WTC11 (cell line): ENCODE data around the gene EDARADD.

ENCODE experiments used
- E2F1 ChIP-seq: sonication (generic); formaldehyde crosslinking; IDR thresholded peaks from 2 replicates; pipeline ENCODE4 v1.8.0; 2022; ENCODE audit warnings: mild to moderate bottlenecking, missing genetic modification reagents
- ETV6 ChIP-seq: sonication (generic); formaldehyde crosslinking; IDR thresholded peaks from 2 replicates; pipeline ENCODE4 v1.8.1; 2022; ENCODE audit warnings: mild to moderate bottlenecking, missing genetic modification reagents
- PRRX2 ChIP-seq: fragments of 250-450 bp; sonication (Bioruptor Pico); IDR thresholded peaks from 2 replicates; pipeline ENCODE4 v1.8.0; 2021; ENCODE audit warnings: mild to moderate bottlenecking
- ZNF121 ChIP-seq: sonication (generic); formaldehyde crosslinking; IDR thresholded peaks from 2 replicates; pipeline ENCODE4 v1.8.0; 2023; ENCODE audit warnings: missing genetic modification reagents
- TF ChIP-seq, protein P1 (sequence below): sonication (generic); formaldehyde crosslinking; IDR thresholded peaks from 2 replicates; pipeline ENCODE4 v1.8.0; 2023; ENCODE audit warnings: mild to moderate bottlenecking, missing genetic modification reagents
- TF ChIP-seq, protein P2 (sequence below): sonication (generic); formaldehyde crosslinking; conservative IDR thresholded peaks from 2 replicates; pipeline ENCODE4 v1.8.1; 2022; ENCODE audit warnings: mild to moderate bottlenecking, missing genetic modification reagents
- TF ChIP-seq, protein P3 (sequence below): fragments of 200-600 bp; IDR thresholded peaks from 2 replicates; pipeline ENCODE4 v1.8.0; 2022; ENCODE audit warnings: antibody characterized with exemption
- TF ChIP-seq, protein P4 (sequence below): sonication (generic); formaldehyde crosslinking; IDR thresholded peaks from 2 replicates; pipeline ENCODE4 v1.8.1; 2023; ENCODE audit warnings: mild to moderate bottlenecking, missing genetic modification reagents

DNA sequence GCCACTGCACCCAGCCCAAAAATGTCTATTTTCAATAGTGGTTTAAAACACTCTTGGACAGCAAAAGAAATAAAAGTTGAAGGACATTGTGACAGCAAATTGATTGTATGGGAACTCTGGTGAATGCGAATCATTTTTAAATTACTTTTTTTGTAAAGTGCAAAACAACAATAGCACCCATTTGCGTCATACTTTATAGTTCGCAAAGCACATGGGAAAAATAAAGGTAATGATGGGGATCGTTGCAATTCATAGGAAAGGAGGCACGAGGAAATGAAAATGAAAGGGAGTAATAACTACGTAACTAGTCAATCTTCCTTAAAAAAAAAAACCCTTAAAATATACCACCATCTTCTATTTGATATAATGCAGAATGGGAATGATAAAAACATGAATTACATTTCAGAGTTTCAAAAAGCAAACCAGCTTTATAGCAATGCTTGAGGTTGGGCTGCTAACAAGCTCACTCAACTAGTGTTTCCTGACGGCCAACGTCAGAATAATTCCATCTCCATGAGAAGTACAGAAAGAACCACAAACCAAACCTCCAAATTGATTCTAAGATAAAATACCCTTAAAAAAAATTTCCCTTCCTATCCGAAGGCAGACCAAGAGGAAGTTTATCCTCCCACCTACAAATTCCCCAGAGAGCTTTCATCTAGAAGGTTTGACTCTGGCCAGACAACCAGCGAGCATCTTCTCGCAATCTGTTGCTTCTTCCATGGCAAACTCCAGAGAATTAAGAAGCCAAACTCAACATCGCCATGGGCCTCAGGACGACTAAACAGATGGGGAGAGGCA is at the start of gene EDARADD:
- TF ChIP-seq, protein P1, sequence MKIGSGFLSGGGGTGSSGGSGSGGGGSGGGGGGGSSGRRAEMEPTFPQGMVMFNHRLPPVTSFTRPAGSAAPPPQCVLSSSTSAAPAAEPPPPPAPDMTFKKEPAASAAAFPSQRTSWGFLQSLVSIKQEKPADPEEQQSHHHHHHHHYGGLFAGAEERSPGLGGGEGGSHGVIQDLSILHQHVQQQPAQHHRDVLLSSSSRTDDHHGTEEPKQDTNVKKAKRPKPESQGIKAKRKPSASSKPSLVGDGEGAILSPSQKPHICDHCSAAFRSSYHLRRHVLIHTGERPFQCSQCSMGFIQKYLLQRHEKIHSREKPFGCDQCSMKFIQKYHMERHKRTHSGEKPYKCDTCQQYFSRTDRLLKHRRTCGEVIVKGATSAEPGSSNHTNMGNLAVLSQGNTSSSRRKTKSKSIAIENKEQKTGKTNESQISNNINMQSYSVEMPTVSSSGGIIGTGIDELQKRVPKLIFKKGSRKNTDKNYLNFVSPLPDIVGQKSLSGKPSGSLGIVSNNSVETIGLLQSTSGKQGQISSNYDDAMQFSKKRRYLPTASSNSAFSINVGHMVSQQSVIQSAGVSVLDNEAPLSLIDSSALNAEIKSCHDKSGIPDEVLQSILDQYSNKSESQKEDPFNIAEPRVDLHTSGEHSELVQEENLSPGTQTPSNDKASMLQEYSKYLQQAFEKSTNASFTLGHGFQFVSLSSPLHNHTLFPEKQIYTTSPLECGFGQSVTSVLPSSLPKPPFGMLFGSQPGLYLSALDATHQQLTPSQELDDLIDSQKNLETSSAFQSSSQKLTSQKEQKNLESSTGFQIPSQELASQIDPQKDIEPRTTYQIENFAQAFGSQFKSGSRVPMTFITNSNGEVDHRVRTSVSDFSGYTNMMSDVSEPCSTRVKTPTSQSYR (CRISPR knock-in tag) = no peak
- TF ChIP-seq, protein P2, sequence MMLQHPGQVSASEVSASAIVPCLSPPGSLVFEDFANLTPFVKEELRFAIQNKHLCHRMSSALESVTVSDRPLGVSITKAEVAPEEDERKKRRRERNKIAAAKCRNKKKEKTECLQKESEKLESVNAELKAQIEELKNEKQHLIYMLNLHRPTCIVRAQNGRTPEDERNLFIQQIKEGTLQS (CRISPR knock-in tag) = no peak
- no peak for TF ChIP-seq ZNF121
- TF ChIP-seq, protein P3, sequence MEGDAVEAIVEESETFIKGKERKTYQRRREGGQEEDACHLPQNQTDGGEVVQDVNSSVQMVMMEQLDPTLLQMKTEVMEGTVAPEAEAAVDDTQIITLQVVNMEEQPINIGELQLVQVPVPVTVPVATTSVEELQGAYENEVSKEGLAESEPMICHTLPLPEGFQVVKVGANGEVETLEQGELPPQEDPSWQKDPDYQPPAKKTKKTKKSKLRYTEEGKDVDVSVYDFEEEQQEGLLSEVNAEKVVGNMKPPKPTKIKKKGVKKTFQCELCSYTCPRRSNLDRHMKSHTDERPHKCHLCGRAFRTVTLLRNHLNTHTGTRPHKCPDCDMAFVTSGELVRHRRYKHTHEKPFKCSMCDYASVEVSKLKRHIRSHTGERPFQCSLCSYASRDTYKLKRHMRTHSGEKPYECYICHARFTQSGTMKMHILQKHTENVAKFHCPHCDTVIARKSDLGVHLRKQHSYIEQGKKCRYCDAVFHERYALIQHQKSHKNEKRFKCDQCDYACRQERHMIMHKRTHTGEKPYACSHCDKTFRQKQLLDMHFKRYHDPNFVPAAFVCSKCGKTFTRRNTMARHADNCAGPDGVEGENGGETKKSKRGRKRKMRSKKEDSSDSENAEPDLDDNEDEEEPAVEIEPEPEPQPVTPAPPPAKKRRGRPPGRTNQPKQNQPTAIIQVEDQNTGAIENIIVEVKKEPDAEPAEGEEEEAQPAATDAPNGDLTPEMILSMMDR = no peak
- TF ChIP-seq PRRX2 (CRISPR knock-in tag) = no peak
- TF ChIP-seq, protein P4, sequence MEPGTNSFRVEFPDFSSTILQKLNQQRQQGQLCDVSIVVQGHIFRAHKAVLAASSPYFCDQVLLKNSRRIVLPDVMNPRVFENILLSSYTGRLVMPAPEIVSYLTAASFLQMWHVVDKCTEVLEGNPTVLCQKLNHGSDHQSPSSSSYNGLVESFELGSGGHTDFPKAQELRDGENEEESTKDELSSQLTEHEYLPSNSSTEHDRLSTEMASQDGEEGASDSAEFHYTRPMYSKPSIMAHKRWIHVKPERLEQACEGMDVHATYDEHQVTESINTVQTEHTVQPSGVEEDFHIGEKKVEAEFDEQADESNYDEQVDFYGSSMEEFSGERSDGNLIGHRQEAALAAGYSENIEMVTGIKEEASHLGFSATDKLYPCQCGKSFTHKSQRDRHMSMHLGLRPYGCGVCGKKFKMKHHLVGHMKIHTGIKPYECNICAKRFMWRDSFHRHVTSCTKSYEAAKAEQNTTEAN (CRISPR knock-in tag) = no peak
- no peak for TF ChIP-seq E2F1 (CRISPR knock-in tag)
- TF ChIP-seq ETV6 = no peak
